Frontal cortex (tissue), 4 donors: ENCODE measurements around the gene TMEM132D. TPM values are rescaled to one million over a fixed set of nuclear protein-coding genes. Genes with fewer than 3 reads are reported as not detected.
A peak's percentile ranks its signal among the peaks of the same experiment; 100 is the strongest.

Experiments used
- DNase-seq, 2 donors: peaks; one replicate each; pipeline ENCODE4 v3.0.0; 2012; ENCODE audit warnings: low spot score in 2 of 2
- FAIRE-seq: peaks from 2 replicates; lab custom pipeline; 2012; peaks lifted over from hg19 to GRCh38; lab: Jason Lieb, UNC
- total RNA-seq: library from RNA; depleted of rRNA; stranded (reverse); fragments of >200 nt; gene quantifications from one replicate; pipeline ENCODE4 v1.2.3, GENCODE V29; 2014
- donor health status: control.
- donor health status: control.
- donor health status: control.

The TMEM132D gene
- total RNA-seq, 1 donor from 2014 or later: 4.1 TPM

DNA sequence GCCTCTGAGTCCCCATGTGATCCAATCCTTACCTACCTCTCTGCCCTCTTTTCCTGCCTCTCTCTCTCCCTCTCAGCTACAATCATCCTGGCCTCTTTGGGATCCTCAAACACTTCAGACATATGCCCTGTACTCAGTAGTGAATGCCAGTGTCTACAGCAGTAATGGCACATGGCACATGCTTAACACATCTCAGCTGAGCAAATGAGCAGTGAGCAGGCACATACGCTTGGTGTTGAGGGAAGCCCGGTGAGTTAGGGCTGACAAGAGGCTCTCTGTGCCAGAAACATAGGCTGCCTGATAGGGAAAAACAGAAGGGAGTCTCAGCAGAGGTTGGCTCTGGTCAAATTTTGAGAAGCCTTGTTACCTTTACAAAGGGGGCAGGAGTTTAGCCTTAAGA is 409.1 kb downstream of the TMEM132D start:
- DNase-seq: no peak
- FAIRE-seq: no peak

DNA sequence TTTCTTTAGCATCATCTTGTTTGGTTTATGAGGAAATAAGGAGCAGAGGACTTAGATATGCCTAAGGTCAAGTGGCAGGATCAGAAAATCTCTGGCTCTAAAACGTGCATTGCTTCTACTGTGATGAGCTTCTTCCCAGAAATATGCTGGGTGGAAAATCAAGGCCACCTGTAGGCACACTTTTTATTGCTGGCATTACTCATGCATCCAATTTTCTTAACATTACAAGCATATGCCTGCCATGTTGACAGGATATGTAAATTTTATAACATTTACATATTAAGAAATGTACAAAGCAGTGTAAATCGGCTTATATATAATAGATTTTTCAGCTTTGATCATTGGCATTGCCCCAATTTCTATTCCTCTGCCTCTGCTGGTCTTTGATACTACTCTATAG is 409.6 kb downstream of the TMEM132D start:
- no peak for DNase-seq
- no peak for FAIRE-seq

DNA sequence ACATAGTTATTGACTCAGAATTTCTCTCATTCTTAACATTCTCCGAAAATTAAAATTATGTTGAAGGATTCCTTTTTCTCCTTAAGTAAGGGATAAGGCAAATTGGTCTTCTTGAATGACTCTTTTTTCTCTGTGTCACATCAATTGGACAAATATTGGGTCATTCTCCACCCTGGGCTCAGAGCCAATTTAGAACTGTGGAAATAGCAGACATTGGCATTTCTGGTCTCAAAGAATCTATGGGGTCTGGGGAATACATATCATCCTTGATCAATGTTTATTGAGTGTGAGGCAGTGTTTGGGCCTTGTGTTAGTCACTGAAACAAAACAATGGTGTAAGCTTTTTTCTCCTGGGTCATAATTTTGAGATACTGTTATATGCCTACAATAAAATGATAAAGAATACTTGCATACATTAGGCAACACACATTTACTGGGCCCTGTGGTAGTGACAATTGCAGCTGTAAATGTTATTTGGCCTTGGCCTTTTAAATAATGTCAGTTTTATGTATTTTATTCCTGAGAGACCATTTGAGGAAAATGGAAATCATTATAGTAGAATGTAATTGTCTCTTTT is 414.6 kb downstream of the TMEM132D start:
- DNase-seq: no peak
- FAIRE-seq: no peak

DNA sequence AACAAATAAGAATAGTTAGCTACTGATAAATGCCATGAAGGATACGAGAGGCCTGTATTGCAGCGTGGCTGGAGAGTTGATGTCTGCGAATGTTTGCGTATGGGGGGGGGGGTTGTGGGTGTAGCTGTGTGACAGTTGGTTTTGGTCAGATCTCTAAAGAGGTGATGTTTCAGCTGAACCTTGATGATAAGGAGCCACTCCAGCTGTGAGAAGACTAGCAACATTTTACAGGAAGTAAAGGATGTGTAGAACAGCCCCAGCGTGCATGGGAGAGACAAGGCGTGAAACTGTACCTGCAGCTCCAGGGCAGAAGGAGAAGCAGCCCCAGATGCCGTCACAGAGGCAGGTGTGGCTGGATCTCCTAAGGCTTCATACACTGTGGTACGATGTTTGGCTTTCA is 416.9 kb downstream of the TMEM132D start:
- DNase-seq: no peak
- FAIRE-seq: no peak

DNA sequence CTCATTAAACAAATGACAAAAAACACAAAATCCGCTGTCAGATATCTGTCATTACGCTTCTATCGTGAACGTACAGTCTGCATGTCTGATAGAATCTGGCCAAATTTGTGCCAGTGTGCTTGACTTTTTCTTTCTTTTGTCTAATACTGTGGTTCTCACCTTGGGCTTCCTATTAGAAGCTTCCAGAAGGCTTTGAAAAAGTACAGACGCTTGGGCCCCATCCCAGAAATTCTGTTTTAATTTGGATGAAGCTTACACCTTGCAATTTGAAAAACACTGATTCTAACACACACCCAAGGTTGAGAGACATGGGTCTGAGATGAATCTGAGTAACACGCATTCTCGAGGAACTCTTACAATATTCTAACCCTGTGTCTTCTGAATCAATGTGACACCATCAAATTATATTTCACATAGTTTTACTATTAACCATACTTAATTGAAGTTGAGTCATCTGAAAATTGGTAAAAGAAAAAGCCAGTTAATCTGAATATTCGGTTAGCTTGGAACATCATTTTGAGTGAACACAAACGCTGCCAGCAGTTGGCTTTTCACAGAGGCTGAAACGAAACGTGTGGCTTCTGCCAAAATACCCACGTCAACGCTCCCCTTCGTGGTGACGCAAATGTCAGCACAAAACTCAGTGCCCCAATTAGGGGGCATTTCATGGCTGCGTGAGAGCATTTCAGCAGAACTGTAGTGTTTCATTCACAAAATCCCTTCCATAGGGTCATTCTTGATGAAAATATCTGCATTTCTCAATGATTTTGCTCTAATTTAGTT is 420.5 kb downstream of the TMEM132D start:
- FAIRE-seq (no peak), DNase-seq (peak in 1 of 2 donors; percentile 40)

DNA sequence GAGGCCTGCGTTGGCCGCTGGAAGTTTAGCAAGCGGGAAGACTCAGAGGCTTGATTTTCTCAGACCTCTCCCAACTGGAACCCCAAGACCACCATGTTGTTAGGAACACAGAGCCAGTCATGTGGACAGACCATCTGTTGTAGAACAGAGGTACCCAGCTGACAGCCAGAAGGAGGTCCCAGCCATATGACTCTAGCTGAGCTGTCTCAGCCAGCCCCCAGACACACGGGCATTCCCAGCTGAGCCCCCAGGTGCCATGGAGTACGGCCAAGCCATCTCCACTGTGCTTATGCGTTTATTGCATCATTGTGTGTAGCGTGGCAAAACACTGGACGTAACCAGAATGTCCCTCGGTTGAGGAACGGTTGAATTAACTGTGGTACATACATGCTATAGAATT is 421.9 kb downstream of the TMEM132D start:
- no peak for DNase-seq
- FAIRE-seq: no peak

DNA sequence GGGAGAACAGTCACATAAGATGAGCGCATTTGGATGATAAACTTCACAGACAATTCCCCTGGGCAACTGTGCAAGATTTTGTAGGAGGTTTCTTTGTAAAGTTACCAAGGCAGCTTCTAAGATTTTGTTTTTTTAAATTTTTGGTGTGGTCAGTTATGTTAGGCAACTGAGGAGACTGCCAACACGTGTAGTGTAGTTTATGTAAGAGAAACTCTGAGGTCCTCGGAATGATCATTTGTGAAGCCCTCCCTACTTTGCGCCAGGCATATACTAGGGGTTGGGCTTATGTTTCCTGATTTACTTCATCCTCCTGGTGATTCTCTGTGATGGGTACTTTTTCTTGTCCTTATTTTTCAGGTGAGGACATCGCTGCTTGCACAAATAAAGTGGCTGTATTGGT is 433.6 kb downstream of the TMEM132D start:
- DNase-seq (no peak), FAIRE-seq (no peak)

DNA sequence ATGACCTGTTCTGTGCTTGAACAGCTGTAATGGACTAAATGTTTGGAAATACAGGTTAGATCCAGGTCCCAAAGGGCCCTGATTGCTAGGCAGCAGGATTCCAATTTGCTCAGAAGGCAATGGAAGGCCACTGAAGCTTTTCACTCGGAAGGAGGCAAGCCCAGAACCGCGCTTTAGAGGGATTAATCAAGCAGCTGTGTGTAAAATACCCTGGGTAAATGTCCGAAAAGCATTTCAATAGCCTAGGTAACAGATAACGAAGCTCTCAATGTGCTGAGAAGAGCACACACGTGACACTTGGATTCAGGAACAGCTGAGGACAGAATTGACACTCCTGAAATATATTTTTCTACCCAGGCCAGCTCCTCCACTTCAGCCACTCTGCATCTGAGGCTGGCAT is 436.1 kb downstream of the TMEM132D start:
- FAIRE-seq: no peak
- no peak for DNase-seq

DNA sequence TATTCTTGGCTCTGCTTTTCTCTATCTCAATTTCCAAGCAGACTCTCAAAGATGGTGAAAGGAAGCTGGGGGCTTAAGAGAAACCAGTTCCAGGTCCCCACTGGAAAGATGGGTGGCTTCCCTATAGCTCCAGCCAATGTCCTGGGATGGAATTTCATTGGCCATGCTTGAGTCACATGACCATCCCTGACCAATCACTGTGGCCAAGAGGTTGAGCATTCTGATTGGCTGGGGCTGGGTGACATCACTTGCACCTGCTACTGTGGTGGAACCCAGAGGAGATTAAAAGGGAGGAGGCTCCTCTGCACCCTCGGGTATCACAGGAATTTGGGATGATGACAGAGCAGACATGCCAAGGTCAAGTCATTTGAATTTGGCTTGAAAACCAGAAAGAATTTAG is 436.5 kb downstream of the TMEM132D start:
- DNase-seq: no peak

DNA sequence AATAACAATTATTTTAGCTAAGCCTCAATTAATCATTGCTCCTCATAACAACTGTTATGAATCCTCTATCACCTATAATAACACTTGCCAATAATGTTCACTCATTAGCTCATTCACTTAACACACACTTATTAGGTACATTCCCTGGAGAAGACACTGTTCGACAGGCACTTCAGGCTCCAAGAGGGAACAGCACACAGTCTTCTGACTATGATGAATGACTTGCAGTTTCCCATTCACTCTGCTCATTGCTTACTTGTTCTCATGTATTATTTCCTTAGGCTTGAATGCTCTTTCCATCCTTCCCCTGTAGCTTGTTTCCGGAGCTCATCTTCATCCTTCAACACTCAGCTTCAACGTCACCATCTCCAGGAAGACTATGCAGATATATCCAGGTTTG is 437.3 kb downstream of the TMEM132D start:
- DNase-seq (no peak), FAIRE-seq (no peak)

More for the DNA sequence above, 436.5 kb downstream of the TMEM132D start:
- FAIRE-seq: no peak

DNA sequence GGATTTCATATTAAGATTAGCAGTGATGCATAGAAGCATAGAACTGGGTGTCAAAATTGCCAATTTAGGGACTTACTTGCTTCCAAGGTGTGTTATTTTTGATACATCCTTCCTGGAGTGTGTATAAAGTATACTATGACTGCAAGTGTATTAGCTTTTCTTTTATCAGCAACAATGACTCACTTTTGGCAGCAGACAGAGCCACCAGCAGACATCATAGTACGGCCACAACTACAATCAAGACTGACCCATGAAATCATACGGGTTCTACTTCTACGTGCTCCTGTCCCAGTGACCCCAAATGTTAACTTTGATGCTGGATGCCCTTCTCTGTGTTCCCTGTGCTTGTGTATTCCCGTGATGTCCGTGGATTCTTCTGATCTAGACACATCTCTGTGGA is 443.9 kb downstream of the TMEM132D start:
- no peak for FAIRE-seq

DNA sequence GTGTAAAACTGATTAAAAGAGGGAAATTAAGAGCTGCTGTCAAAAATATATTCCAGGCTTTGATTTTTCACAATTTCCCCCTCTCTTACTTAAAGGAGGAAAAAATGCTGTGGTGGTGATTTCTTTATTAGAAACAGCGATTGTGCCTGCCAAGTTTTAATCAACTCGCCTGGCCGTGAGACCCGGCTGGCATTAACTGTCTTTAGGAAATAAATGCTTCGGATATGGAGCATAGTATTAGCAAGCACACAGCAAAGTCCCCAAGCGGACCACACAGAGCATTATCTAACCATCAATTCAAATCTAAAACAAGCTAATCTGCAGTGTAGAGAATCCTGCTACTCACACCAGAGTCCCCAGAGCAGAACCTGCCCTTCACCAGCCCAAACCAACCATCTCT is 457.1 kb downstream of the TMEM132D start:
- no peak for DNase-seq

More for the DNA sequence above, 443.9 kb downstream of the TMEM132D start:
- DNase-seq: no peak

DNA sequence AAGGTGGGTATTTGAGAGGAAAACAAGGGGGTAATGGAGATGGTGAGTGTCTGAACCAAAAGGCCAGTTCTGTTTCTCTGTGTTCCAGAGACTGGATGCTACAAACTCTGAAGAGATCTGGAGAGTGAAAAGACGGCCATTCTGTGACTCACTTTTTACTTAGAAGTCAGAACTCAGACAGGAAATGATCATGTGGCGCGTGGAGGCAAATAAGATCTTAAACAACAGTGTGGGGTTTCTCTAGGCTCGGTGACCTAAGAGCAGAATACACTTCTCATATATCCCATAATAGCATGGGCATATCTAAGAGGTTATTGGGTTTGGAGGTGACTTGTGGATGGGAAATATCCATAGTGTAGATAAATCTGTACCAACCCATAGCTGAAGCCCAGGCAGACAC is 463.5 kb downstream of the TMEM132D start:
- no peak for DNase-seq
- FAIRE-seq: no peak

More for the DNA sequence above, 457.1 kb downstream of the TMEM132D start:
- FAIRE-seq: no peak

DNA sequence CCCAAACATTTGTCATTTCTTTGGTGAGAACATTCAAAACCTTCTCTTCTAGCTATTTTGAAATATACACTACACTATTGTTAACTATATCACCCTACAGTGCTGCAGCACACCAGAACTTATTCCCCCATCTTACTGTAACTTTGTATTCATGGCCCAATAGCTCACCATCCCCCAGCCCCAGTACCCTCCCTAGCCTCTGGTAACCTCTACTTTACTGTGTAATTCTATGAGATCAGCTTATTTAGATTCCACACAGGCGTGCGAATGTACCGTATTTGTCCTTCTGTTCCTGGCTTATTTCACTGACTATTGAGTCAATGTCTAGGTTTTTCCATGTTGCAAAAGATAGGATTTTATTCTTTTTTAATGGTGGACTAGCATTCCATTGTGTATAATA is 469.0 kb downstream of the TMEM132D start:
- DNase-seq (no peak), FAIRE-seq (no peak)

DNA sequence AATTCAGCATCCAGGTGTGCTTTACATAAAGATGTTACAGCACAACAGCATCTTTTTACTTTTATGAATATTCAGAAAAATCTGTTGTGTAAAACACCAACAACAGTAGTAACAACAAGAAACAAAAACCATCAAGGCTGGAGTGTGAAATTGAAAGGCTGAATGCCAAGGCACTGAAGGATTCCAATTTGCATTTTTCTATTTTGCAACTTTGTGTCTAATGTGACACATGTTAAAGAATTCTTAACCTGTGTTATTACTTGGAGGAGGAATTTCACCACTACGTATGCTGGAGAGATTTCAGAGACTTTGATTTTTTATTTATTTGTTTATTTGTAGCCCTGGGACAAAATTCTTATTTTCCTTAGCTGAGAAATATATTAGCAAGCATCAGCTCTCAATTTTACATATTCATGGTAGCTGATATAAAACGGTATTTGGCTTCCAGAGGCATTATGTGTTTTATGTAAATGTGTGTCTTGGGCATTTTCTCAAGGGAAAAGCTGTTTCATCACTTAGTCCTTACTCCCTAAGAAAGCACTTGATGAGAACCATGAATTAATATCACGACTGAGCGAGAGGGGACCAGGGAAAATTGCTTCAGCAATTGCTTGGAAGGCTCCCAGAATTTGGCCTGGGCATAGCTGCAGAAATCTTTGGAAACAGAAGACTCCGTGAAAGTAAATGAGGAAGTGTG is 475.4 kb downstream of the TMEM132D start:
- FAIRE-seq (no peak), DNase-seq (no peak)

DNA sequence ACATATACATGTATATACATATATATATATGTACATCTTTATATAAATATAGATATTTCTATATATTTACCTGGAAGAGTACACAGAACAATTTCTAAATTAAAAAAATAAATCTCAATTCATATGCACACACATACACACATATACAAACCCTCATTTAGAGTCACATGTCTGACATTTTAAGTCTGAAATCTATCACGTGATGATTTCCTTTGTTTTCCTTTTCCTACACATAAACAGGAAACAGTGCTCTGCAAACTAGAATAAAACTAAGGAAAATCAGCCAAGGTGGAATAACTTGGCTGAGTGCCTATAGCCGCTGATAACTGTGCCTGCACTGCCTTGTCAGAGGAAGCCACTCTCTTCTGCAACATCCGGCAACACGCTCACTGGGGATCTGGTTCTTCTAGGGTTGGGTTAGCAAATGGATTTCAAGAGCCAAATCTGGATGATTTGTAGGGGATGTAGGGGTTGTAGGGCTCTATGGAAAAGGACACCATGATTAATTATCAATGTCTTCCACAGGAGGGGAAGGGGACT is 480.7 kb downstream of the TMEM132D start:
- FAIRE-seq: no peak
- DNase-seq: no peak

DNA sequence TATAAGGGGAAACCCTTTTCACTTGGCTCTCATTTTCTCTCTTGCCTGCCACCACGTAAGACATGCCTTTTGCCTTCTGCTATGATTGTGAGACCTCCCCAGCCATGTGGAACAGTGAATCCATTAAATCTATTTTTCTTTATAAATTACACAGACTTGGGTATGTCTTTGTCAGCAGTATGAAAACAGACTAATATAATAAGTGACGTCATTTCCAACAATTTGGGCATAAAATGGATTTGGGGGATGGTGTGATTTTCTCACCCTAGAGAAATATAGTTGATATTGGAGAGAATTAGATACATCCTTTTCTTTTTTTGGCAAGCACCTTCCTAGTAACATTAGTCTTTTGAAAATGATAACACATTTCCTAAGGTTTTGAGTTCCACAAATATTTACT is 490.5 kb downstream of the TMEM132D start:
- DNase-seq (no peak), FAIRE-seq (no peak)

DNA sequence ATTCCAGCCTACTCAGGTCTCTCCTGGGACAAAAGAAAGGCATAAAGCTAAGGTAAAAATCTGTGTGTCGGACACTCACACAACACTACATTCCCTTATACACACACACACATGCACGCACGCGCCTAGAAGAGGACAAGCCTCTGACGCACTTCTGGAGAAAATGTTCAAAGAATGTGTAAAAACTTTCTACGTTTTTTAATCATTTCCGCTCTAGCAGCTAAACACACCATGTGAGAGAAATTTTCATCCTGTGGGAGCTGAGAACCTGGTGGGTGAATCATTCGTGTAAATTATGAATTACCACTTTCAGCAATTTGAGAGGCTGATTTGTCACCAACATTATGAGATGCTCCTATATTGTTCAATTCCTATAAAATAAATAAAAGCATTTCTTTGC is 494.5 kb downstream of the TMEM132D start:
- no peak for DNase-seq
- no peak for FAIRE-seq

DNA sequence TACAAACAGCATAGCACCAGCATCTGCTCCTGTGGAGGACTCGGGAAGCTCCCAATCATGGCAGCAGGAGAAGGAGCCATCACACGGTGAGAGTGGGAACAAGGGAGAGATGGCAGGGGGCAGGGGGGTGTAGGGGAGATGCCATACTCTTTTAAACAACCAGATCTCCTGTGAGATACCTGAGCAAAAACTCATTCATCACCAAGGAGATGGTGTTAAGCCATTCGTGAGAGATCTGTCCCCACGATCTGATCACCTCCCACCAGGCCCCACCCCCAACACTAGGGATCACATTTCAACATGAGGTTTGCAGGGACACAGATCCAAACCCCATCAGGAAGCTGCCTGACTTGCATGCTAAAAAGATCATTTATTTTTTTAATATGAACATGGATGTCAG is 499.3 kb downstream of the TMEM132D start:
- FAIRE-seq: no peak
- DNase-seq: no peak

DNA sequence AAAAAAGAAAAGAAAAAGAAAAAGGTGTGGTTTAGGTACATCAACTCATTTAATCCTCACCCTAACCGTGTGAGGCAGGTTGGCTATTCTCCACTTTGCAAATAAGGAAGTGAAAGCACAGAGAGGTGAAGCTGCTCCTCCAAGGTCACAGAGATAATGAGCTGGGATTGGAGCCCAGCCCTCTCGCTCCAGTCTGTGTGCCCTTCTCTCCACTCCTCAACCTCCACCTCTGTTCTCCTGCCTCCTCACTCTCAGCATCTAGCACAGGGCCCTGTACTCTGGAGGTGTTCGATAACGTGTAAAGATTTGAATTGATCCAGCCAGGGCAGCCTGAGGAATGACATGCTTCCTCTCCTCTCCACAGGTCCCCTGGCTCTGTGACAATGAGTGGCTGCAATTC is 502.3 kb downstream of the TMEM132D start:
- no peak for FAIRE-seq
- DNase-seq: no peak
